GM10266 (cell line): Measurements from ENCODE around the gene RAI2.

Experiments
- DNase-seq: peaks from one replicate; pipeline ENCODE4 v3.0.0; 2012; ENCODE audit errors: extremely low spot score
- TF ChIP-seq, protein P1 (sequence below): IDR thresholded peaks from 2 replicates; pipeline ENCODE4 v1.5.1; 2012; ENCODE audit warnings: mild to moderate bottlenecking, low read depth; ENCODE audit not compliant: control insufficient read depth, insufficient read depth; ENCODE audit errors: missing control alignments

The RAI2 gene

DNA sequence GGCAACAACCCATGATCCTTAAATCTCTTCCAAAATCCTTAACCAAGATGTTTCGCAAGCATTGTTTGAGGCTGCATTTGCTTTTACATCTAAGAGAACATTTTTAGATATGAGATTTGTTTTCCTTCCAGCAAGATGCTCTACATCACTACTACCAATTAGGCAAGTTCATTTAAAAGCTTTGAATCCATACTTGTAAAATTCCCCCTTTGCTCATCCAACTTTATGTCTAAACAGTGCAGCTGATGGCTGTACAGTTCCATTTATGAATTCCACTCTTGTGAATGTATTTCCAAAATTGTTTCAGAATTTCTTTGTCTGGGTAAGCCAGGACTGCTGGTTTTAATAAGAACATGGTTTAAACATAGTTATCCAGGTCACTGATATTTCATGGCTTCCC is 31.5 kb downstream of the RAI2 start:
- DNase-seq = no peak
- TF ChIP-seq, protein P1, sequence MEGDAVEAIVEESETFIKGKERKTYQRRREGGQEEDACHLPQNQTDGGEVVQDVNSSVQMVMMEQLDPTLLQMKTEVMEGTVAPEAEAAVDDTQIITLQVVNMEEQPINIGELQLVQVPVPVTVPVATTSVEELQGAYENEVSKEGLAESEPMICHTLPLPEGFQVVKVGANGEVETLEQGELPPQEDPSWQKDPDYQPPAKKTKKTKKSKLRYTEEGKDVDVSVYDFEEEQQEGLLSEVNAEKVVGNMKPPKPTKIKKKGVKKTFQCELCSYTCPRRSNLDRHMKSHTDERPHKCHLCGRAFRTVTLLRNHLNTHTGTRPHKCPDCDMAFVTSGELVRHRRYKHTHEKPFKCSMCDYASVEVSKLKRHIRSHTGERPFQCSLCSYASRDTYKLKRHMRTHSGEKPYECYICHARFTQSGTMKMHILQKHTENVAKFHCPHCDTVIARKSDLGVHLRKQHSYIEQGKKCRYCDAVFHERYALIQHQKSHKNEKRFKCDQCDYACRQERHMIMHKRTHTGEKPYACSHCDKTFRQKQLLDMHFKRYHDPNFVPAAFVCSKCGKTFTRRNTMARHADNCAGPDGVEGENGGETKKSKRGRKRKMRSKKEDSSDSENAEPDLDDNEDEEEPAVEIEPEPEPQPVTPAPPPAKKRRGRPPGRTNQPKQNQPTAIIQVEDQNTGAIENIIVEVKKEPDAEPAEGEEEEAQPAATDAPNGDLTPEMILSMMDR = no peak

DNA sequence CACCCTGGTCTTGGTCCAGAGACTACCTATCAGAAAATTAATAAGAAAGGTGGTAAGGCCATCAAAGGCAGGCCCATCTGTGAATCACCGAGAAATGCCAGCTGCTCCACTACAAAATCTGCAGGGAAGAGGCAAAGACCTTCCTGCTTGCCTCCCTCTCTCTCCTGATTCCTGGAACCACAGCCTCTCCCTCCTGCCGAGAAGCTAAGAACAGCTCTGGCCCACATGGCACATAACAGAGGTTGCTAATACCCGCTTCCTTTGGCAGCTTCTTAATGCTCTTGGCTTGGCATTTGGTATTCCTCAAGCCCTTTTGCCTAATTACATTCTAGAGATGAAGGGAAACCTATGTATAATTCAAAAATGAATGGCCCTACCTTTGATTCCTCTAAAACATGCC is 32.9 kb downstream of the RAI2 start:
- no peak for DNase-seq
- TF ChIP-seq, protein P1 = no peak

DNA sequence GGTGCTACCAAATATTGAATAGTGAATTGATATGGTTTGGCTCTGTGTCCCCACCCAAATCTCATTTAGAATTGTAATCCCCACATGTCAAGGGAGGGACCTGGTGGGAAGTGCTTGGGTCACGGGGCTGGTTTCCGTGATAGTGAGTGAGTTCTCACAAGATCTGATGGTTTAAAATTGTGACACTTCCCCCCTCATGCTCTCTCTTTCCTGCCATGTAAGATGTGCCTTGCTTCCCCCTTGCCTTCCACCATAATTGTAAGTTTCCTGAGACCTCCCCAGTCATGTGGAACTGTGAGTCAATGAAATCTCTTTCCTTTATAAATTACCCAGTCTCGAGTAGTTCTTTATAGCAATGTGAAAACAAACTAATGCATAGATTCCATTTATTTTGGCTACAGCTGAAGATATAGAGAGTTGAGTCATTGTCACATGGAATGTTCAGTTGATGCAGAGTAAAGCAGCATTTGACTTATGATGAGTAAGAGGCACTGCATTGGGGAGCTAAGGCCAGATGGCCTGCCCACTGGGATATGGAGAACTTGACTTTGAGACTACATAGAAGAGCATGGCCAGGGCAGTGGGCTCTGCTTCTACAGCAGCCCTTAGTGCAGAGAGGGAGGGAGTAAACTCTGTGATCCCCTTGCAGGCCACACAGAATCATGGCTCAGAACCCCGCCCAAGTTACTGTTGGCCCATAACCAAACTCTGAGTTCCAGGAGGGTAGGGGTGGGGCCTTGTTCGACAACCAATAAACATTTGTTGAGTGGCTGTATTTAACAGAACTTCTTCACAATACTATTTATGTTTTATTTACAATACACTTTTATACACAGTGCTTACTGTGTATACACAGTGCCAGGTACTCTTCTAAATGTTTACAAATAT is 34.2 kb downstream of the RAI2 start:
- no peak for DNase-seq
- TF ChIP-seq, protein P1 = no peak

DNA sequence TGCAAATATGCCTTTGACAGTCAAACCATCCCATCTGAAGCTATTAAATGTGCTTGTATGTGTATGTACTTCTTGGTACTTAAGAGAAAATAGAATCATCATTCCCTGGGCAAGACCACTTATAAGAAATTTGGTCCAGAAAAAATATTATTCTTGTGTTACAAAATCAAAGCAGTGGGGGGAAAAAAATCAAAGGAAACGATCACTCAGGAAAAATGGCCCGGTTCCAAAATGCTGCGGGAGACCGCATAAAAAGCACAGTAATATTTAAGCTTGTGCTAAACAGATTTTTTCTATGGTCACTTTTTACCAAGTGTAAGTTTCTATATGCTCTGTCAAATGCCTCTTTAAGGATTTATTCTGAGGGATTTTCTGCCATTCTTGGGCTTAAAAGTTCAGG is 36.1 kb downstream of the RAI2 start:
- TF ChIP-seq, protein P1 = no peak
- no peak for DNase-seq

DNA sequence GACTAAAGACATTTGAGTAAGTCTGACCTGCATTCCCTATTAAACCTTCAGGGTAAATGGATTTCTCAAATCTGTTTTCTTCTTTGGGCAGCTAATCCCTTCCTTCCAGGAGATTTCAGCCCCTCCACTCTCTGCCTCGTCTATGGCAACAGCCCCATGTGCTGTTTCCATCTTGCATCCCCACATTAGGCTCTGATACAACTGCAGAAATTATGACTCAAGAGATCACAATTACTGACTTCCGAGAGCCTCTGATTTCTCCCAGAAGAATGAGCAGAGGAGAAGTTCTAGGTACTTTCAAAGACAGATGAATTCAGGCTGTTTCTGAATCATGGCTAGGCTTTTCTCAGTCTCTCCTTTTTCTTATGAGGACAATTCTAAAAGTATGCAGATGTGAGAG is 38.7 kb downstream of the RAI2 start:
- TF ChIP-seq, protein P1 = no peak
- DNase-seq = no peak

DNA sequence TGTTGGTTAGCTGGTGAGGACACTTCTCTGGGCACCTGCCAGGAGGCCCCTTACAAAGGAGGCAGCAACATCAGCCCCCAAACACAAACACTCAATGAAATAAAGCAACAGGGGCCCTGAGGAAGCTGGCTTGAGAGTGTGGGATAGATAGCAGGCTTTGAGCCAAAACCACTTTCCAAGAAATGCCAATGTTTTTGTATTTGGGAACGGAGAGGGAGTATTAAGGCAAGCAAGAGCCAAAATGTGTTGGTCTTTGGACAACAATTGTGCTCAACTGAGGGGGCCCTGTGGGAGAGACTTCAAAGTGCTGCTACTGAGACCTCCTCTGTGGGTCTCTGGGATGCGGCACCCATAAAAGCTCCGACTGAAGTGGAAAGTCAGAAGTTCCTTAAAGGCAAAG is 41.0 kb downstream of the RAI2 start:
- TF ChIP-seq, protein P1 = no peak
- no peak for DNase-seq

DNA sequence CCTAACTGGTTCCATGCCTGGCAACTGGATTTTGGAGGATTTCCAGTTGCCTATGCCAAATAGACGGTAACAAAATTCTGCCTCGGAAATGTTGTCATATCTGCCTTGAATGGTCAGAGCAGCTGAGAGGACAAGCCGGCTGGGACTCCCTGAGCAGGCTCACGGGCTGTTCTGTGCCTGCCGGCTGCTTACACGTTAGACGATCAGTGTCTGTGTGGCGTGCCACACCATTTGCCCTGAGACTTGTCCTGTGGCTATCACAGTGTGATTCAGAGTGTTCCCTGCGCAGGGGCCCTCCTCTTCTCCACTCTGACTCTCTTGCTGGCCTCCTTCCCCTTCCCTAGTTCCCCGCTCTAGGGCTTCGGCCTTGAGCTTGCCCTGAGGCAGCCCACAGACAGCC is 42.4 kb downstream of the RAI2 start:
- TF ChIP-seq, protein P1 = no peak
- no peak for DNase-seq
